ENCODE measurements around the gene DENND1B. TPM values are rescaled to one million over a fixed set of nuclear protein-coding genes. Genes with fewer than 3 reads are reported as not detected.

Gene DENND1B
- total RNA-seq, 1 donor from 2014 or later: 19.2 TPM

- Mint-ChIP-seq H3K9me3 (no peaks in the 10 kb centered on the region), H3K36me3 (ENCODE audit: low read depth) (peaks cover 11% of the 10 kb centered on the region), H3K4me1 (peaks cover 55% of the 10 kb centered on the region), H3K4me3 (no peak overlapping the region), H3K27me3 (no peaks in the 10 kb centered on the region), H3K27ac (no peak overlapping the region)
- intact Hi-C loops (cut with micrococcal nuclease): no loop called here
- no peak for TF ChIP-seq CTCF (IDR thresholded peaks at IDR 0.05)
- ChIA-PET POLR2A (interaction anchor here (0.7 kb wide), 1 partner anchor 41 kb away, joined by 7 read pairs; no protein-coding TSS in a partner anchor), CTCF (no interaction called here)
- no peak for DNase-seq
- ATAC-seq (ENCODE audit: low read depth): no peak
Observed at GRCh38 chr1:197696372-197696771, 78.9 kb downstream of the DENND1B start.

GRCh38 chr1:197695961-197696360, 79.3 kb downstream of the DENND1B start:
- H3K27ac Mint-ChIP-seq: no peak overlapping the region
- POLR2A ChIA-PET: no interaction called here
- no peaks in the 10 kb centered on the region for H3K9me3 Mint-ChIP-seq
- ATAC-seq (ENCODE audit: low read depth) (no peak), DNase-seq (no peak)
- H3K36me3 Mint-ChIP-seq (ENCODE audit: low read depth): peaks cover 7% of the 10 kb centered on the region
- peaks cover 55% of the 10 kb centered on the region for H3K4me1 Mint-ChIP-seq
- H3K27me3 Mint-ChIP-seq: no peaks in the 10 kb centered on the region
- no peak for TF ChIP-seq CTCF (IDR thresholded peaks at IDR 0.05)
- H3K4me3 Mint-ChIP-seq: no peak overlapping the region
- intact Hi-C loops (cut with micrococcal nuclease): no loop called here
- CTCF ChIA-PET: no interaction called here

- H3K4me1 Mint-ChIP-seq: peaks cover 36% of the 10 kb centered on the region
- intact Hi-C loops (cut with micrococcal nuclease): loop anchor here (1.0 kb wide), 2 partner anchors 176 to 231 kb away; no protein-coding TSS in a partner anchor
- H3K36me3 Mint-ChIP-seq (ENCODE audit: low read depth): peaks cover 19% of the 10 kb centered on the region
- peaks cover 10% of the 10 kb centered on the region for H3K9me3 Mint-ChIP-seq
- no peak overlapping the region for H3K27ac Mint-ChIP-seq
- ChIA-PET POLR2A (interaction anchor here (0.6 to 1.0 kb wide), 2 partner anchors 98 to 210 kb away, joined by 3 to 4 read pairs; no protein-coding TSS in a partner anchor), CTCF (interaction anchor here (0.7 to 3.1 kb wide), 2 partner anchors 176 to 231 kb away, joined by 3 to 29 read pairs; no protein-coding TSS in a partner anchor)
- H3K4me3 Mint-ChIP-seq: no peak overlapping the region
- H3K27me3 Mint-ChIP-seq: no peaks in the 10 kb centered on the region
- ATAC-seq (ENCODE audit: low read depth) (no peak), DNase-seq (no peak)
- TF ChIP-seq CTCF (IDR thresholded peaks at IDR 0.05): no peak
Observed at GRCh38 chr1:197692965-197693364, 82.3 kb downstream of the DENND1B start.

- POLR2A ChIA-PET: no interaction called here
- ATAC-seq (ENCODE audit: low read depth) (no peak), DNase-seq (no peak)
- intact Hi-C loops (cut with micrococcal nuclease): no loop called here
- no peak for TF ChIP-seq CTCF (IDR thresholded peaks at IDR 0.05)
- CTCF ChIA-PET: interaction anchor here (3.1 kb wide), 1 partner anchor 177 kb away, joined by 29 read pairs; no protein-coding TSS in a partner anchor
- Mint-ChIP-seq H3K27ac (no peak overlapping the region), H3K27me3 (no peaks in the 10 kb centered on the region), H3K4me3 (no peak overlapping the region), H3K4me1 (peaks cover 28% of the 10 kb centered on the region), H3K36me3 (ENCODE audit: low read depth) (peaks cover 24% of the 10 kb centered on the region), H3K9me3 (peaks cover 10% of the 10 kb centered on the region)
Observed at GRCh38 chr1:197691816-197692215, 83.5 kb downstream of the DENND1B start.

- no peak overlapping the region for H3K27ac Mint-ChIP-seq
- ChIA-PET POLR2A (no interaction called here), CTCF (no interaction called here)
- peaks cover 27% of the 10 kb centered on the region for H3K4me1 Mint-ChIP-seq
- H3K36me3 Mint-ChIP-seq (ENCODE audit: low read depth): peaks cover 24% of the 10 kb centered on the region
- H3K27me3 Mint-ChIP-seq: no peaks in the 10 kb centered on the region
- H3K4me3 Mint-ChIP-seq: no peak overlapping the region
- ATAC-seq (ENCODE audit: low read depth): no peak
- intact Hi-C loops (cut with micrococcal nuclease): no loop called here
- H3K9me3 Mint-ChIP-seq: peaks cover 10% of the 10 kb centered on the region
- TF ChIP-seq CTCF (IDR thresholded peaks at IDR 0.05): no peak
- no peak for DNase-seq
Observed at GRCh38 chr1:197690074-197690473, 85.2 kb downstream of the DENND1B start.
